HG02623 (cell line): Measurements from ENCODE around the gene STMN3.

Experiments
- ATAC-seq: cut with Tn5 transposase; IDR thresholded peaks from one replicate; pipeline ENCODE4 v1.9.1; 2021; ENCODE audit warnings: moderate library complexity; ENCODE audit not compliant: unreplicated experiment

Gene STMN3

DNA sequence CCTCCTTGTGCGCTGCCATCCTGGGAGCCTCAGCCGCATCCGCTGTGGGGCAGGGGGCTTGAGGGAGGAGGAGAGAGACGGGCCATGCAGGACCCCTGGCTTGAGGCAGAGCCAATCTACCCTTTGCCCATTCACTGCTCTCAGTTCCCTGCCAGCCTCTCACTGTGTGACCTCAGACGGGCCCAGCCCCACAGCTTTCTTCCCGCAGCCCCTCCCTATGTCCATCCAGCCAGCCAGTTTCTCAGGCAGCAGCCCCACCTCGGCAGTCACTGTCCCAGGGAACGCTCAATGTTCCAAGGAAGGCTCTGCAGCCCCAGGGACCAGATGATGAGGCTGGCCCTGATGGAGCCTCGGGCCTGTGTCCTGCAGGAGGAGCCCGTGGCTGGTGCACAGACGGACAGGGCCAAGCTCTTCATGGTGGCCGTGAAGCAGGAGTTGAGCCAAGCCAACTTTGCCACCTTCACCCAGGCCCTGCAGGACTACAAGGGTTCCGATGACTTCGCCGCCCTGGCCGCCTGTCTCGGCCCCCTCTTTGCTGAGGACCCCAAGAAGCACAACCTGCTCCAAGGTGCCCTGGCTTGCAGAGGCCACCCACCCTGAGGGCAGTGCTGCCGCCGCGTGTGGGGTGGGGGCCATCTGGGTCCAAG lies 39.3 kb upstream of the STMN3 start:
- no peak for ATAC-seq

DNA sequence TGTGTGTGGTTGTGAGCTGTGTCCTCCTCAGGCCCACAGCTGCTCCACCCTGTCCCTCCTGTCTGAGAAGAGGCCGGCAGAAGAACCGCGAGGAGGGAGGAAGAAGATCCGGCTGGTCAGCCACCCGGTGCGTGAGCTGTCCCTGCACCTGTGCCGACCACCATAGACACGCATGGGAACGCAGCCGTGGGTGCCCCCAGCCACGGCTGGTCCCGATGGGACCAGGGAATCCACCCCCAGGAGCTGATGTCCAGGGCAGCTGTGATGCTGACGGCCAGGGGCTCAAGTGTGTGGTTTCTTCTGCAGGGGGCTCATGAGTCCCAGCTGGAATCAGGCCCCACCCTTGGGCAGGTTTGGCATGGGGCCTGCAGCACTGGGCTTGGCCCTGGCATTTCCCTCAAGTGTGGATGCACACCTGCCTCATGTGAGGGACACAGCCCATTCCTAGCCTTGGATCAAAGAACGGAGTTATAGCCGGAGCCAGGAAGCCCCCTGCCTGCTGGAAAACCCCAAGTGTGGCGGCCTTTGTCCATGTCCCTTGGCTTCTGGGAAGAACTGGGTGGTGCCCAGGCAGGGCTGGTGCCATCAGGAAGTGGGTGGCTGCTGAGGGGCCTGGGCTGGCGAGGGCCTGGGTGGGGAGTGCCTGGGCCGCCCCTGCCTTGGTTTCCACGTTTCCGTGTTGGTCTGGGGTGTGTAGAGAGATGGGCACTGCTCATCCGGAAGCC lies 38.6 kb upstream of the STMN3 start:
- no peak for ATAC-seq

DNA sequence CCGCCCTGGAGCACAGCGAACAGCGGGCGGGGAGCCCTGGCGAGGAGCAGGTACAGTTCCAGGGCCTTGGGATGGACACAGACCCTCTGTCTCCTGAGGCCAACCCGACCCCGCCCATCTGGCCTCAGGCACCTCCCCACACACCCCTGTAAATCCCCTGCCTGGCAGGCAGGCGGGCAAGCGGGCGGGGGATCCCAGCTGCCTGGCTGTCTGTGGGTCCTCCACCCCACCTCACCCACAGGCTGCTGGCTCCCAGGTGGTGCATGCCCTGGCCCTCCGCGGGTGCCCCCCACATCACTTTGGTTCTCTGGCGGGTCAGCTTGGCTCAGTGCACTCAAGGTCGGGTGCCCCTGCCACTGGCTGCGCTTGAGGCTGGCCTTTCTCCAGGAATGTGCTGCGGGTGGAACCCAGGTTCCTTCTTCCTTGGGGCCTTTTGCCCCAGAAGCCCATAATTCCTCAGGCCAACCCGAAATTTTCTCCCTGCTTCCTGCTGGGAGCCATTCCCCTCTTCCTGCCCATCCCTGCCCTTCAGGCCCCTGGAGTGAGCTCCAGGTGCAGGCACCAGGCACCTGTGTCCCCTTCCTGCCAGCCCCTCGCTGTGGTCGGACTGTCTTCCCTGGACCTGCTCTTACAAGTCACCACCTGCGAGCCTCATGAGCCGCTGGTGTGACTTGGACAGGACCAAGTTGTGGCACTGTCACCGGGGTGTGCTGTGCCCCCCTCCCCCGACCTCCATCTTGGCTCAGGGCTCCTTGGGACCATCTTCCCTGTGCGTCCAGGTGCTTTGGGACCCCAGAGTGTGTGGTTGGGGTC lies 37.9 kb upstream of the STMN3 start:
- no peak for ATAC-seq

DNA sequence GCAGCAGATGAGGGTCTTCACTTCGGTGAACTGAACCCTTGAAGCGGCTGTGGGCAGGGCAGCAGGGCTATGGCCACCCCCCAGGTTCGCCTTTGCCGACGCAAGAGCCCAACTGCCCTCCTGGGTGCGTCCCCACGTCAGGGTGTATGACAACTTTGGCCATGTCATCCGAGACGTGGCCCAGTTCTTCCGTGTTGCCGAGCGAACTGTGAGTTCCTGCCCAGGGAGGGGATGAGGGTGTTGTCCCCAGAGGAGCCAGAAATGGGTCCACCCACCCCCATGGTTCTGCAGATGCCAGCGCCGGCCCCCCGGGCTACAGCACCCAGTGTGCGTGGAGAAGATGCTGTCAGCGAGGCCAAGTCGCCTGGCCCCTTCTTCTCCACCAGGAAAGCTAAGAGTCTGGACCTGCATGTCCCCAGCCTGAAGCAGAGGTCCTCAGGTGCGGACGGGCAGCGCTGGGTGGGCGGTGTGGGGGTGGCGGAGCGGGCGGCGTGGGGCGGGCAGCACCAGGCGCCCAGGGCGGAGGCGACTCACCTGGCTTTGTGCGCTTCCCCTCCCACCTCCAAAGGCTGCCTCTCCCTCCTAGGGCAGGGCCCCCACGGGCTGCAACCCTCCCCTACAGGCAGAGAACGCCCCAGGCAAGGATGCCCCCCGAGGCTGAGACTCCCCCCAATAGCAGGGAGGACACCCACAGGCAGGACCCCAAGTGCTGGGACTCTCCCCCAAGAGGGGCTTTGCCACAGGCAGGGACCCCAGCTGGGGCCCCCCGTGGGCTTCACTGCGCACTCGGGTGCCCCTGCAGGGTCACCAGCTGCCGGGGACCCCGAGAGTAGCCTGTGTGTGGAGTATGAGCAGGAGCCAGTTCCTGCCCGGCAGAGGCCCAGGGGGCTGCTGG lies 37.0 kb upstream of the STMN3 start:
- ATAC-seq: no peak

DNA sequence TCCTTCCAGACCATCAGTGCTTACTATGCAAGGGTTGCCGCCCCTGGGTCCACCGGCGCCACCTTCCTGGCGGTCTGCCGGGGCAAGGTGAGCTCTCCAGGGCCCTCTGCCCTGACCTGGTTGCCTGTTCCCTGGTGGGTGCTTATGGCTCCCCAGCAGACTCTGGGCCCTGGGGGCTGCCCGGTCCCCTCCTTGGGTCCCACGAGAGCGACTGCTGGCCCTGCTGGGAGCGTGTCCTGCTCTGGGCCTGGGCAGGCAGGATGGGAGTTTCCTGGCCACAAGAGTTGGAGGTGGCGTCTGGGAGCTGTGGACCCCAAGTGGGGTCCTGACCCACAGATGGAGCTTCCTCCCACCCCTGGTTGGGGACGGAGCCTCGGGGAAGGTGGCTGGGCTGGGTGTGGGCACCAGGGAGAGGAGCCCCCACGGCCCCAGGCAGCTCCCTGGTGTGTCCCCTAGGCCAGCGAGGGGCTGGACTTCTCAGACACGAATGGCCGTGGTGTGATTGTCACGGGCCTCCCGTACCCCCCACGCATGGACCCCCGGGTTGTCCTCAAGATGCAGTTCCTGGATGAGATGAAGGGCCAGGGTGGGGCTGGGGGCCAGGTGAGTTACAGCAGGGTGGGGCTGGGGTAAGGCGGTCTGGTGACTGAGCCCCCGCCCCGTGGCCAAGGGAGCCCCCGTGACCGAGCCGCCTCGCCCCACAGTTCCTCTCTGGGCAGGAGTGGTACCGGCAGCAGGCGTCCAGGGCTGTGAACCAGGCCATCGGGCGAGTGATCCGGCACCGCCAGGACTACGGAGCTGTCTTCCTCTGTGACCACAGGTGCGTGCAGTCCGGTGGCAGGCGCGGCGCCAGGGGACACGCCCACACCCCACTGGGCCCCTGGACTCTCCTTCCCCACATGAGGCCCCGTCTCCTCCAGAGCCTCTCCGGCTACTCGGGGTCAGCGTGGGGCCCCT lies 36.1 kb upstream of the STMN3 start:
- no peak for ATAC-seq

DNA sequence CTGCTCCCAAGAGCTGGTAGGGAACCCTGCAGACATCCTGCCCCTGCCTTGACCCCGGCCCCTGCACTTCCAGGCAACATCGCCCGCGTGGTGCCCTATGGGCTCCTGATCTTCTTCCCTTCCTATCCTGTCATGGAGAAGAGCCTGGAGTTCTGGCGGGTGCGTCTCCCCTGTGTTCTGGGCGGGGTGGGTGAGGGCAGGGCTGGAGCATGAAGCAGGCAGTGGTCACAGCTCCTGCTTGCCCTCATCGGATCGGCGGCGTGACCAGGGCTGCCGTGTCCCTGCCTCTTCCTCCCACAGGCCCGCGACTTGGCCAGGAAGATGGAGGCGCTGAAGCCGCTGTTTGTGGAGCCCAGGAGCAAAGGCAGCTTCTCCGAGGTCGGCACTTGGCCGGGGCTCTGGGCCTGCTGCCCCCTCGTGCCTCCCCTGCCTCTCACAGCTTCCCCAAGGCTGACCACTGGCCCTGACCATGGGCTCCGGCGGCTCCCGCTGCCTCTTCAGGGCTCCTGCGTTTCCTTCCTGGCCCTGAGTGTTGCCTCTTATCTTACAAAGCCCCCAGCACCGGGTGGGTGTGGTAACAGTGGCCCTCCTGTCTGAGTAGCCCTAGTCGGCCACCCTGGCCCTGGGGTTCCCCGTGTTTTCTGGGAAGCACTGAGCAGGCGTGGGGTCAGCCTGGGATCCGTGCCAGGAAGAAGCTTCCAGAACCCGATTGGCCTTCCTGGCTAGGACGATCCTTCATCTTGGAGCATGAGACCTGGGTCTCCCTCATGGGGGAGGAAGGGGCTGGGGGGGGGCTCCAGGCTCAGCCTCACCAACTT lies 35.2 kb upstream of the STMN3 start:
- no peak for ATAC-seq

DNA sequence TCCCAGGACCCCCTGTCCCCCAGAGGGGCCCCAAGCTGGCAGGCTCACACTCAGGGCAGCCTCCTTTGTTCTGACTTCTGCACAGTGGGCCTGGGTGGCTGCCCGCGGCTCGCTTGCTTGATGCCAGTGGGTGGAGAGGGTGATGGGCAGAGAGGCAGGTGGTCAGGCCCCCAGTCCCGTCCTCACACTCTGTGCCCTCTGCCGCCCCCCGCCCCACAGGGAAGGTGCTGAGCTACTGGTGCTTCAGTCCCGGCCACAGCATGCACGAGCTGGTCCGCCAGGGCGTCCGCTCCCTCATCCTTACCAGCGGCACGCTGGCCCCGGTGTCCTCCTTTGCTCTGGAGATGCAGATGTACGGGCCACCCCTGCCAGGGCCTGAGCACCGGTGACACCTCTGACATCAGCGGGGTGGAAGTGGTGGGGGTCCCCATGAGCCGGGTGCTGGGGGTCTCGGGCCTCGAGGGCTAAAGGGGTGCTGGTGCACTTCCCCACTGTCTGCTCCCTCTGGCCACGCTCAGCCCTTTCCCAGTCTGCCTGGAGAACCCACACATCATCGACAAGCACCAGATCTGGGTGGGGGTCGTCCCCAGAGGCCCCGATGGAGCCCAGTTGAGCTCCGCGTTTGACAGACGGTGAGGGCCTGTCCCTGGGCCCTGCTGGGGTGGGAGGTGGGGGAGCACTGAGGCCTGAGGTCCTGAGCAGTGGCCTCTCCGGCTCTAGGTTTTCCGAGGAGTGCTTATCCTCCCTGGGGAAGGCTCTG lies 34.4 kb upstream of the STMN3 start:
- ATAC-seq: no peak

DNA sequence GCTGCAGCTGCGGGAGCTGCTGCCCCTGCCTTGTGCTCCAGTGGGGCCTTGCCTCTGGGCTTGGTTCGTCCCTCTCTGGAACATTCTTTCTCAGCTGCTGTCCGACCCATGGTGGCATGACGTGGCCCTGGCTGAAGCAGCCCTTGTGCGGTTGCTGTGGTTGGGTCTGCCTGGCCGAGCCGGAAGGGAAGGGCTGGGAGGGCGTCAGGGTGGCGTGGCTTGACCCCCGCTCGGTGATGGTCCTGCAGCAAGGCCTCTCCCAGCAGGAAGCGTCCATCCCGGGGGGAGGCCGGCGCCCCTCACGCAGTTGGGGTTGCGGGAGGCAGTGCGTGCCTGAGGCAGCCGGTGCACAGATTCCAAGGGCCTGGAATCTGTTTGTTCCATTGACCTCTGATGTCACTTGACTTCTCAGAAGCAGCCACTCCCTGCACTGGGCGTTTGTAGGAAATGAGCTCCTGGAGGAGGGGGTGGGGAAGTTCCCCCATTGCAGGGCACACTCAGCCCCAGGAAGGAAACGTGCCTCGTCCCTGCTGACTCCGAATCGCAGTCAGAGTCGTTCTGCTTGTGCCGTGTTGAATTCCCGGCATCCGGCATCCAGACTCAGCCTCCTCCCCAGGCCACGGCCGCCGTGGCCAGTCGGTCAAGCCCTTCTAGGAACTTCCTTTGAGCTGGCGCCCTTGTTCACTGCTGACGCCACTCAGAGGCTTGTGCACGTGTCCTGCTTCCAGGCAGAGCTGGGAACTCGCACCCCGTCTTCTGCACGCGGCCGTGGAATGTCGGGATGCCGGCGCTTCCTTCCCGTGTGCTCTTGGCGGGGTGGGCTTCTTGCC lies 33.5 kb upstream of the STMN3 start:
- no peak for ATAC-seq

DNA sequence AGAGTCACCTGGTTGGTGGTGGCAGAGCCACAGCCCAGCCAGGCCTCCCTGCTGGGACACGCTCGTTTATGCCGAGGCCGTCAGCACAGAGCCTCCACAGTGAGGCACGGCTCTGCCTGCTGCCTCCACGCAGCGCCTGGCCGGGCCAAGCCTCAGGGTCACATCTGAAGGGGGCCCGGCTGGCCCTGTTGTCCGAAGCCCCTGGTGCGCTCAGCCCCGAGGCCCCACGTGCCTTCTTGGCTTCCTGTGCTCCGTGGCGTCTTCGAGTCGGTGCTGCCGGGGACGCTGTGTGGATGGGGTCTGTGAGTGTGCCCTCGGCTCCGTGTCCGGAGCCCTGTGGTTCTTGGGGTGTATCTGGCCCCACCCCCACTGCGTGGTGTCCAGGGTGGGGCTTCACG lies 32.9 kb upstream of the STMN3 start:
- ATAC-seq: no peak

DNA sequence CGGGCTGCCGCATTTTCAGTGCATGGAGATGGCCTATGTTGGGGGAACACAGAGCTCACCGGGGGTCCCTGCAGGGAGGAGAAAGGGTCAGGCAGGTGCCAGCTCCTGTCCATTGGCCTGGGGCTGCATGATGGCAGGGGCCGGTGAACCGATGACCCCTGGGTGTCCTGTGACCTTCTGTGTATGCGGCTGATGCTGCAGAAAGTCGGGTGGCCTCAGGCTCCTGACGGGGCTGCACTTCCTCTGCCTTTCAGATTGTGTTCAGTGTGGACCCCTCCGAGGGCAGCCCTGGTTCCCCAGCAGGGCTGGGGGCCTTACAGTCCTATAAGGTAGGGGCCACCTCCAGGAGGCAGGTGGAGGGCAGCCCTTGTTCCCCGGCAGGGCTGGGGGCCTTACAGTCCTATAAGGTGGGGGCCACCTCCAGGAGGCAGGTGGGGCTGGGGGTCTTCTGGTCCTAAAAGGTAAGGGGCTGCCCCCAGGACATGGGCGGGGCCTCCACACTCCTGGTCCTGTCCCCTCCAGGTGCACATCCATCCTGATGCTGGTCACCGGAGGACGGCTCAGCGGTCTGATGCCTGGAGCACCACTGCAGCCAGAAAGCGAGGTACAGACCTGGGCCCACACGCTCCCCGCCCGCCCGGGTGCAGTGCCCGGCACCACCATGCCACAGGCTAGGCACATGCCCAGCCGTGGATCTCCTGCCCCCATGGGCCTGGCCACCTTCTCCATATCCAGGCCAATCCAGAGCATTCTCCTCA lies 32.2 kb upstream of the STMN3 start:
- ATAC-seq: no peak

DNA sequence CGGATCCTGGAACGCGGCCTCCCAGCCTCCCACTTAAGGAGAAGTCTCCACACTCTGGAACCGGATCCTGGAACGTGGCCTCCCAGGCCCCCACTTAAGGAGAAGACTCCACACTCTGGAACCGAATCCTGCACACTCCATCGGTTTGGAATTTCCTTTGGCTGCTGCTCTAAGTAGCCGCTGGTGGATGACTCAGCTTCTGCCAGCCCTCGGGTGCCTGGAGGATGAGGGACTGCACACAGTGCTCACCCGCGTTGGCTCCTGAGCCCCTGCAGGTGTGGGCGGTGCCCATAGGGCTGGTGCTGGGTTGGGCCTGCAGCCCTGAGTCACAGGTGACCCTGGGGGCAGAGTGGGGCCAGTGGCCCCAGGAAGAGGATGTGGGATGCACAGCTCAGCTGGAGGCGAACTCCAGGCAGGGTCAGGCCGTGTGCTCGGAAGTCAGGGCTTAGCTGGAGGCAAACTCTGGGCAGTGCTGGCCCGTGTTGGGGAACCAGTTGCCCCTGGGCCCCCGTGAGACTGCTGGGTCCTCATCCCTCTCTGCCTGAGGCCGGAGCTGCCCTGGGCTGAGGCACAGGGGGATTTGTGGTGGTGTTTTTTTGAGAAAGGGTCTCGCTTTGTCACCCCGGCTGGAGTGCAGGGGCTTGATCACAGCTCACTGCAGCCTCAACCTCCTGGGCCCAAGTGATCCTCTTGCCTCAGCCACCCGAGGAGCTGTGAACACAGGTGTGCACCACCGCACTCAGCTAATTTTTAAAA lies 29.3 kb upstream of the STMN3 start:
- ATAC-seq: no peak

DNA sequence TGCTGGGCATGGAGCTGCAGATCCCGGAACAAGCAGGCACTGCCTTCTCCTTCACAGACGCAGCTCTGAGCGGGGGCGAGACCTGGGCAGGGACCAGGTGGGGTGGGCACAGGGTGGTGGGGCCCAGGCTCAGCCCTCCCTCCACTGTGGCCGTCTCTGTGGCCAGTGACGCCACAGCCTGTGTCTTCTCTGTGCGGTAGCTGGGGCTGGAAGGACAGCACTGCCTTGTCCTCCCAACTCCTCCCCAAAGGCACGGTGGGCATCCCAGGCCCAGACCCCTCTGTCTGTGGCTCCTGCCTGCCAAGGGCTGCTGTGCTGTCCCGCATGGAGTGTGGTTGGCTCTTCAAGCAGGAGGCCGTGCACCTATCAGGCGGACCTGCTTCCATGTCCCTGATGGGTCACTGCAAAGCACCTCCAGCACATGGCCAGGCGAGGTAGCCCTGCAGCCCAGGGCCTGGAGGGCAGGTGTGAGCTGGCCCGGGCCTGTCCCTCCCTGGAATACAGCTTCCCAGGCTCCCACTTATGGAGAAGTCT lies 28.5 kb upstream of the STMN3 start:
- ATAC-seq: no peak

DNA sequence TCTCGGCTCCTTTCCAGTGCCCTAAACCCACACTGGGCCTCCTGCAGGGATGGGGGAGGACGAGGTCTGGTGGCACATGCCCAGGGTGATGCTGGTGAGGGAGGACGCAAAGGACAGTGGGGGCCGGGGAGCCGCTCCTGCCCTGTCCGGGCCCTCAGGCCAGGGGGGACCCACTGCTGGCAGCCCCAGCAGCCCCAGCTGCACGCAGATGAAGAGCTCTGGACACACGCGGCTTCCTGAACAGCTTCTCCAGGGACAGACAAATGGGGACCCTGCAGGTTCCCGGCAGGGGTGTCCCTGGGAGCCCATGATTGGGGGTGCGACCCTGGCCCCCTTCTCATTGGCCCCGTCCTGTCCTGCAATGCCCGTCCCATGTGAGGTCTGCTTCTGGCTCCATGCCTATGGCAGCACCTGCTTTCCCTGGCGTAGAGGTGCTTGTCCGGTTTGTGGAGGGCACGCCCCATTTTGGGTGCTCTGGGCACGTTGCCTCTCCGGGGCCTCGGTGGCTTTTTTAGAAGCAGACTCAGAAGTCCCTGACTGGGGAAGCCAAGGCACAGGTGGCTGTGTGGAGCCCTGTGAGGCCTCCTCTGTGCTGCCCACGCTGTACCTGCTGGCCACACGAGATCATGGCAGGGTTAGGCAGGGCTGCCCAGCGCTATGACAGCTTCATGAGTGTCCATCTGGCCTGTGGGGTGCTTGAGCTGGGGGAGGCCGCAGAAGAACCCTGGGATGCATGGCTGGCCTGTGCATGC lies 27.8 kb upstream of the STMN3 start:
- no peak for ATAC-seq

DNA sequence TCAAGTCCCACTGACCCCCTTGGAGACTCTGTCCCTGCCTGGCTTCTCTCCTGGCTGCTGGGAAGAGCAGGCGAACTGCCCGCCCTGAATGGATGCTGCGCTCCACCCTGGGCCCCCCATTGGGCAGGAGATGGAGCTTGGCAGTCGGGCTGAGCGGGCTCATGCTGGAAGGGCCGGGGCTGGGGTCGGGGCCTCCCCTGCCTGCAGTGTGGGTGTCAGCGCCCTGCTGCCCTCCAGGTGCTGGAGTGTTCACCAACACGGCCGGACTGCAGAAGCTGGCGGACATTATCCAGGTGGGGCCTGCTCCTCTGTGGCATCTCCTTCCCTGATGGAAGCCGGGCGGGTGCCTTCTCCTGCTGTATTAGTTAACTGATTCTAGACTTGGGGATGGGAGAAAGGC lies 27.2 kb upstream of the STMN3 start:
- ATAC-seq: no peak

DNA sequence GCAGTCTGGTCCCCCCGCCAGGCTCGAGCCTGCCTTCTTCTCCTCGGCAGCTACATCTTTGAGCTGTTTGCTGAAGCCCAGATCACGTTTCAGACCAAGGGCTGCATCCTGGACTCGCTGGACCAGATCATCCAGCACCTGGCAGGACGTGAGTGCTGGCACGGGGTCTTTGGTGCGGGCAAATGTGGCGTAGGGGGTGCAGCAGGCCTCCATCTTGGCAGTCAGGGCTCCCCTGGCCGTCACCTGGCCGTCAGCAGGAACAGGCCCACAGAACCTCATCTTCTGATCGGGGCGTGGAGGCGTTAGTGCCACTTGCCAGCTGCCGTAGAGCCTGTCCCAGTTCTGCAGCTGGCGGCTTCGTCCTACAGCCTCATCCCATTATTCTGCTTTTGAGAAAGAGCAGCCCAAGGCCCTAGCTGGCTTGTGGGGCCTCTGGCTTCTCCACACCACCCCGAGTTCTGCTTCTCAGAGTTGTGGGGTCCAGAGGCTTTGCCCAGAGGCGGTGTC lies 26.6 kb upstream of the STMN3 start:
- ATAC-seq: no peak
